HG03571 (cell line): ENCODE measurements around the gene ATG16L2.

ENCODE experiments used
- ATAC-seq: cut with Tn5 transposase; IDR thresholded peaks from one replicate; pipeline ENCODE4 v1.9.1; 2021; ENCODE audit not compliant: unreplicated experiment

The ATG16L2 gene, protein sequence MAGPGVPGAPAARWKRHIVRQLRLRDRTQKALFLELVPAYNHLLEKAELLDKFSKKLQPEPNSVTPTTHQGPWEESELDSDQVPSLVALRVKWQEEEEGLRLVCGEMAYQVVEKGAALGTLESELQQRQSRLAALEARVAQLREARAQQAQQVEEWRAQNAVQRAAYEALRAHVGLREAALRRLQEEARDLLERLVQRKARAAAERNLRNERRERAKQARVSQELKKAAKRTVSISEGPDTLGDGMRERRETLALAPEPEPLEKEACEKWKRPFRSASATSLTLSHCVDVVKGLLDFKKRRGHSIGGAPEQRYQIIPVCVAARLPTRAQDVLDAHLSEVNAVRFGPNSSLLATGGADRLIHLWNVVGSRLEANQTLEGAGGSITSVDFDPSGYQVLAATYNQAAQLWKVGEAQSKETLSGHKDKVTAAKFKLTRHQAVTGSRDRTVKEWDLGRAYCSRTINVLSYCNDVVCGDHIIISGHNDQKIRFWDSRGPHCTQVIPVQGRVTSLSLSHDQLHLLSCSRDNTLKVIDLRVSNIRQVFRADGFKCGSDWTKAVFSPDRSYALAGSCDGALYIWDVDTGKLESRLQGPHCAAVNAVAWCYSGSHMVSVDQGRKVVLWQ

DNA sequence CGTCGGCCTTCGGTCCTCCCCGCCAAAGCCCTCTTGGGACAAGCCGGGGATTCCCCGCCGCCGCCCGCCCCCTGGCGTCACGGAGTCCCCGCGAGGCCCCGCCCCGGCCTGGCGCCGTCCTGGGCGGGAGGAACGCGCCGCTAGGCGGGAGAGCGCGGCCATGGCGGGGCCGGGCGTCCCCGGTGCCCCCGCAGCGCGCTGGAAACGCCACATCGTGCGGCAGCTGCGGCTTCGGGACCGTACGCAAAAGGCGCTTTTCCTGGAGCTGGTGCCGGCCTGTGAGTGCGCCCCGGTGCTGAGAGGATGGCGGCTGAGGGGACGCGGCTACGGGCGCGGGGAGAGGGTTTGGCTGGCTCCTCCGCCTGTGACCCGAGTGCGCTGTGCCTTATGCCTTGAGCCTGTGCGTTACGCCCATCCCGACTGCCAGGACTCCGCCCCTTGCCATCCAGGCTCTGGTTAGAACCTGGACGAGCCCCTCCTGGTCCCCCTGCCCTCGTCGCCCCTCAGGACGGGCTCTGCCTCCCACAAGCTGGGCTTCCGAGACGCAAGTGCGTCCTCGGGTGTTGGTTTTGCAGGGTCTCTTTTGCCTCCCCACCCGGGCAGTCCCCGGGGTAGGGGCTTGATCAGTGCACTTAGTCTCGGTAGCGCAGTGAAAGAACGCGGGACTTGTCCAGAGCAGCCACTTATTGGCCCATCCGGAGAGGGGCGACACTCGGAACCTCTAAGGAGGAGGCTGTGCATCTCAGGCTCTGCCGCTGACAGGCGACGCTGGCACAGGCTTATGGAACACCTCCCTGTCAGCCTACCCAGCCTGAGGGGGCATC is at the start of gene ATG16L2:
TSS of gene ATG16L2 (plus strand) at position 126 of the 824 bp plus-strand sequence. CDS start at position 161, 35 bp downstream.
- peak; percentile 42 for ATAC-seq

DNA sequence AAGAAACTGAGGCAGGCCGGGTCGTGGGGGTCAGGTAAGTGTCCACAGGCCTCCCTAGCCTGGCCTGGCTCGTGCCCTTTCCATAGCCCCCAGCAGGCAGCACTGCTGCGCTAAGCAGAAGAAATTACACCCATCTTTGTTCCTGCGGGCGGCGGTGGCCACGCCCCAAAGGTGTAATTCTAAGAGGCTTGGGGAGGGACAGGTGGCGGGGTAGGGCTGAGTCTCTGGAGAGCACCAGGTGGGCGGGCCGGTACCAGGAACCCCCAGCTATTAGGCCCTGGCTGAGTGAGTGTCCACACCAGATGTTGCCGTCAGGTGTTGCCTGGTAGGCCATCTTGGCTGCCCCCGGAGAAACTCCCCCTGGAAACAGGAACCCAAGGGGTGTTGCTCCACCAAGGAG is 49.7 kb upstream of the ATG16L2 start:
- ATAC-seq = no peak

DNA sequence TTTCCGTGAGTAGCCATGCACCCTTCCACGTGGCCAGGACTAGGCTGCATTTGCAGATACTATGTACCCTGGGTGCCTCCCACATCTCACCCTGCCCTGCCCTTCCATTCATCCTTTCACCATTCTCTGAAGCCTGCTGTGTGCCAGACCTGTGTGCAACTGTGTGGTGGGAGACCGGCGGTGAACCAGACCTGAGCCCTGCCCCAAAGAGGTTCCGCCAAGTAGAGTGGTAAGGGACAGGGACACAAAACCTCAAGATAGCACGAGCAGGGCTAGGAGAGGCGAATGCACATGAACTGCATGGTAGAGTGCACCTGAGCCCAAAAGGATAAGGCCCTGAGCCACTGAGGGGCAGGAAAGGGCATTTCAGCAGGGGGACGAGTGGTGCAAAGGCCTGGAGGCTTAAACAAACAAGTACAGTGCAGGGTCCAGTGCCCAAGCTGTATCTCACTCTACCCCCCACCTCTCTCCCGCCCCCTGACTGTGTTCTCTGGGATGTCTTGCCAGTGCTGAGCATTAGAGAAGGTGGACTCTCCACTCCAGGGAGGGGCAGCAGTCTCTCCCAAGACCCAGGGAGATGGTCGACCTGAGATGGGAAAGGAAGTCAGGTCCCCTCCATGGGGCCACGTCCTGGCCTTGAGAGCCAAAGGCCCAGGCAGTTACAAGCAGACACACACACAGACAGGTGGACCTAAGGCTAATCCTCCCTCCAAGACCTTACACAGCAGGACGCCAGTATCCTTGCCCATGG is 47.9 kb upstream of the ATG16L2 start:
- ATAC-seq = no peak

DNA sequence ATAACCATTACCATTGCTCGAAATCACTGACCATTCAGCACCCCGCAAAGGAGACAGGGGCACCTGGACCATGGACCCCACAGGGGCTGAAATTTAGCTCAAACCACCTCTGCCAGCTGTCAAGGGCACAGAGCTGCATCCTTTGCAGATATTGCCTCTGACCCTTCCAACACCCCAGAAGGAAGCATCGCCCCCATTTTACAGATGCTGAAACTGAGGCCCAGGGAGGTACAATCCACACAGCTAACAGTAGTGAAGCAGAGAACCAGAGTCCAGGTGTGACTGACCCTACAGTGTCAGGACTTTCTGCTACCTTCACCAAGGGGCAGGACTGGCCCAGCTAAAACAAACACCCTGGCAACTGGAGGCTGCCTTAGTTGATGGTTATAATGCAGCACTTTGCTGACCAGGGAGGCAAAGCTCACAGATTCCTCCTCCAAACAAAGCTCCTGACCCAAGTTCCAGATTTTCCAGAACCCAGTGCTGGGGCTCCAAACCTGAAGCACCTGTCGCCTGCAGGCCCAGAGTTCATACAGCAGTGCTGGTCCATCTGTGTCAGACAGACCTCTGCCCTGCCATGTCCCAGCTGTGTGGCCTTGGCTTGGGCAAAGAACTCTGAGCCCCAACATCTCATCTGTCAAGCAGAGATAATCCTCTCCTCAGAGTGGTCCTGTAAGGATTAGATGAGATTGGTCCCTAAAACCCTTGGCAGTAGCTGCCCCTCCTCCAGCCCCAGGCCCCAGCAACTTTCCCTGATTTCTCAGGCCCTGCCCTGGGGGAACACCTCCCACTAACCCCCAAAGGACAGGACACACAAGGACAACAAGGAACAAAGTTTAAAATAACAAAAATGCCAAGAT is 46.8 kb upstream of the ATG16L2 start:
- no peak for ATAC-seq

DNA sequence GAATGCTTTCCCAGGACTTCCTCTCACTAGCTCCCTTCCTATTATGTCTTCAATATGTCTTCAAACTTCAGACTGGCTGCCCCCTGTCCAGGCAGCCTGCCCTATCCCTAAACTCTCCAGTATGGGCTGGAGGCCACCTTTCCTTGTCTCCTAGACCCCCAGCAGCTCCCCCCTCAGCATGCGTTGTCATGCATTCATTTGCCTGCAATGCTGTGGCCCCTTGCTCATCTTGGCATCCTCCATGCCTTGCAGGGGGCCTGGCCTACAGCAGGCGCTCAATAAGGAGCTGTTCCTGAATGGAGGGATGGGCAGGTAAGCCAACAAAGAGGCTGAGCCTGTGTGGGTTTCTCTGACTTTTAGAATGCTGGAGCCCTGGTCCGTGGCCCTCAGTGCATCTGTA is 45.6 kb upstream of the ATG16L2 start:
- ATAC-seq = no peak

DNA sequence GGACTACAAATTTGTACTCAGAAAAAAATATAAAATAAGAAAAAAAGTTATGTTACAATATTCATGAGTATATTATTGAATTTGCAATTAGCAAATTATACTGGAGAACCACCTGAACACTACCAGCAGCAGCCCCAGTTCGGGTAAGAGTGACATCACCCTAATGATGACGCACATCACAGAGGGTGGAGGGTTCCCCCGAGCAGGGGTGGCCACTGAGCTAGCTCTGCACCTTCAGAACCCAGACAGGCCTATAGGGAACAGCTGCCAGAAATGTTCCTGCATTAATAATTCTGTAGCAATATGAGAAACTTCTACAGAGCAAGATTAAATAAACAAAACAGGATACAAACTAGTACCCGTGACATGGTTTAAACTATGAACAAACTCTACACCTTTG is 44.5 kb upstream of the ATG16L2 start:
- no peak for ATAC-seq

DNA sequence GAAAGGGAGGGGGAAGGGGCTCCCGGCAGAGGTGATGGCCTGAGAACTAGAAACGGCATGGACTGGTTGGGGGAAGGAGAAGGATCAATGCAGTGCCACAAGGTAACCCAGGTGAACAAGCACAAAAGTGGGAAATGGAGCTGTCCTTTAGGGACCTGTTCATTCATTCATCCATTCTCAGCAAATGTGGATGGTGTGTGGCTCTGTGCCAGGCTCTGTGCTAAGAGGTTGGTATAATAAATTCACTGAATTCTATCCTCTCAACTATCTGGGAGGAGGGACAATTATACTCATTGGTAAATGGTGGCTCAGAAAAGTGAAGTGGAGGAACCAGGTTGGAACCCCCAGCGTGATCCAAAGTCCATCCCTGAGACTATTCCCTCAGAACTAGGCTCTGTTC is 43.4 kb upstream of the ATG16L2 start:
- ATAC-seq = no peak

DNA sequence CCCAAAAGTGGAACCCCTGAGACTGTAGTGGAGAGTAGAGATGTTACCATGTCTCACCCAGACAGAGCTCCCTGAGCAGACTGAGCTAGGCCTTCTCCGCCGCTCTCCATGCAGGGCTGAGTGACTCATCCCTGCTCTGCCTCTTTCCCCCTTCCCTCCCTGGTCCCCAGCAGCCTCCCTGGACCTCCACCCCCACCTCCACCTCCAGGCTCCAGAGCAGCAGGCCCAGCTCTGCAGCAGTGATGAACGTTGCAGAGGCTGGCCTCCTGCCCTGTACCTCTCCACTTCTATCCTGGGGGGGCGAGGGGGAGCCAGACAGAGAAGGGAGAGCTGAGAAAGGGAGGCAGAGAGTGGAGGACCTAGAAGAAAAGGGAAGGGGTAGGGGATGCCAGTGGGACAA is 42.7 kb upstream of the ATG16L2 start:
- ATAC-seq = no peak

DNA sequence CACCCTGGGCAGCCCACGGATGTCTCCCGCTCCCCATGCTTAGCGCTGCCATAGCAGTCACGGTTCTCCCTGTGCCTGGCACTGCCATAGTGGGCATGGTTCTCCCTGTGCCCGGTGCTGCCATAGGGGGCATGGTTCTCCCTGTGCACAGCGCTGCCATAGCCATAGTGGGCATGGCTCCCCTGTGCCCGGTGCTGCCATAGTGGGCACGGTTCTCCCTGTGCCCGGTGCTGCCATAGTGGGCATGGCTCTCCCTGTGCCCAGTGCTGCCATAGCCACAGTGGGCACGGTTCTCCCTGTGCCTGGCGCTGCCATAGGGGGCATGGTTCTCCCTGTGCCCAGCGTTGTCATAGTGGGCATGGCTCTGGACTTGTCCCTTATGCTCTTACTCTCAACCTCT is 42.2 kb upstream of the ATG16L2 start:
- ATAC-seq = no peak

DNA sequence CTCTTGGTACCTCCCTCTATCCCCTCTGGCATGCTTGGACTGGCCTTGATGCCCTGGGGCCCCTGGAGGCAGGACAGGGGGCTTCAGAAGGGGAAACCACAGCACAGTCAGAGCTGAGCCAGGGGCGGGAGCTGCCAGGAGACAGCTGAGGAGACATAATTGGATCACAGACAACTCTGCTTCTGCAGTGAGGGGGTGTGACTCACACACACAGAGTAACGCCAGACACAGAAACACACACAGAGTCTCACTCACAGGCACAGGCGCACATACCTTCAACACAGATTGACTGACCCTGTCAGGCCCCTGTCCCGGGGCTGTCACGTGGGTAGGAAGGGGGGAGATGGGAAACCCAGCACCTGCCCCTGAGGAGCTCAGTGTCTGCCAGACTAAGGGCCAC is 40.9 kb upstream of the ATG16L2 start:
- no peak for ATAC-seq

DNA sequence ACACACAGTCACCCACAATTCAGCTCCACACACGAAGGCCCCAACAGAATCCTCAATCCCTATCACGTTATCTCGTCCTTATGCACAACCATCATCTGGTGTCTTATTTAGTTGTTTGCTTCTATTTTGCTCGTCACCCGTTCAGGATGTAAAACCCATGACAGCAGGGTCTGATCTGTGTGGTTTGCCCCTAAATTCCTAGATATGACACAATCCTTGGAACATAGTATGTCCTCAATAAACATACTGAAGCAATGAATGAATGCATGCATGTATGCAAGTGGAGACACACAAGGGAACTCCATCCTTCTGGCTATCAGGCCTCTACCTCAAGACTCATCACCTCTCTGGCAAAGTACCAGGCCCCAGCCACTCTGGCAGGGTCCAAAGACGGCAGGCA is 40.5 kb upstream of the ATG16L2 start:
- ATAC-seq = no peak

DNA sequence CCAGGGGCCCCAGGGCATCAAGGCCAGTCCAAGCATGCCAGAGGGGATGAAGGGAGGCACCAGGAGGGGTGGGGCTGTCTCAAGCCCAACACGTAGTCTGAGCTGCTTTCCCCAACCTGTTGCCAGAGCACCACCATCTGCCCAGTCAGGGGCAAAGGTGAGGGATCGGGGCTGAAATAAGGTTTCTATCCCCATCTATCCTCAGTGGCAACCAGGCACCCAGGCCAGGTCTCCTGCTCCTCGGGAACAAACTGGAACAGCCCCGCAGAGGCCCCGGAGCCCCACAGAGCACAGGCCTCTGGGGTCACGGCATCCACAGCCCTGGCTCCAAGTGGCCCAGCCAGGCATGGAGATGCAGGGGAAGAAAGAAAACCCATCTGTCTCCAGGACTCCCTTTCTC is 39.7 kb upstream of the ATG16L2 start:
- ATAC-seq = no peak

DNA sequence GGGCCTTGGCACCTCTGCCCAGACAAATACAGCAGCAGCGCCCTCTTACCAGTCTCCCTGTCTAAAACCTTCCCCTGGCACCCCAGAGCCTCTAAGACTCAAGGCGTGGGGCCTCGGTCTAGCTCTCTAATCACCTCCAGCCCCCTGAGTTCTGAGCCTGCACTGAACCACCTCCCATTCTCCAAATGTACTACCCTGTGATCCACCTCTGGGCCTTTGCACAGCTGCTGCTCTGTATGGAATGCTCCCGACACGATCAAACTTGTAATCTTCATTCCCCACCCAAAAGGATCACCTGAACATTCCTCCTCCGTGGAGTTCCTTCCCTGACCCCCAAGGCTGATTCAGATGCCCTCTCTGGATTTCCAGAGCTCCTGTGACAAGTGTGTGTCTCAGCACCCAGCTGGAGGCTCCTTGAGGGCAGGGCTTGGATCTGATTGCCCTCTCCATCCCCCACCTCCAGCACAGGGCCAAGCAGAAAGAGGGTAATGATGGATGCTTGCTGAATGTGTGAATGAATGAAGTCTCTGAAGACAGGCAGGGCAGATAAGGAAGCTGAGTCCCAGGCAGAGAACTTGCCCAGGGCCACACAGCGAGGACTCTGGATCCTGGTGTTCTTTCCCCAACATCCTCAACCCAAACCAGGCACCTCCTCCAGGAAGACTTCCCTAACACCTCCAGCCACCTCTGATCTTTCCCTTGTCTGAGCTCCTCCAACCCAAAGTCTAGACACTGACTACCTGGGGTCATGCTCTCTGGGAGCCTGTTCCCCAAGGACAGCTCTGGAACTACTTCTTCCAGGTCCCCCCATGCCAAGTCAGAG is 38.7 kb upstream of the ATG16L2 start:
- no peak for ATAC-seq

DNA sequence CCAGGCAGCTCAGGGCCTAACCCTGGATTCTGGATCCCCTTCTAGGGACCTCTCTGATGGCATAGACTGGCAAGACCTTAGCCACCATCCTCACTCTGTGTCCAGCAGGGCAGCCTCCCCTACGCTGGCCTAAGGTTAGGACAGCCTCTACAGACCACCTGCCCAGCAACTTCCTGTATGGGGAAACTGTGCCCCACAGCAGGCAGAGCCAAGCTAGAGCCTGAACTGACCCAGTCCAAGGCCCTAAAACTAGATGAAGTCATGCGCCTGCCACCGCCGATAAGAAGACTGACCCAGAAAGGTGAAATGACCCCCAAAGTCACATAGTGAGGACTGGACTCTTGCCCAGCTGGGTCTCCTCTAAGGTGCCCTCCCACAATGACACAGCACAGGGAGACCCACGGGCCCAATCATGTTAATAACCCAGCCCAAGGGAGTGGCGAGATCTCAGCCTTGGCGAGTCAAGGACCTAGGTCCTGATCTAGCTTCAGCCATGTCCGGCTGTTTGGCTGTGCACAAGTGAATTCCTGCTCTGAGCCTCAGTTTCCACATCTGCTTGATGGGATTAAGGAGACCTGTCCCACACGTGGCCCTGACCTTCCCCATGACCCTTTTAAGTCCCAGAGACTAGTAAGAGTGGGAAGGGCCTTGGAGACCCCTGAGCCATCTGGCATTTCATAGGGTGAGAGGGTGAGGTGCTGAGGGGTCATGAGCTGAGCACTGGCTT is 37.9 kb upstream of the ATG16L2 start:
- no peak for ATAC-seq

DNA sequence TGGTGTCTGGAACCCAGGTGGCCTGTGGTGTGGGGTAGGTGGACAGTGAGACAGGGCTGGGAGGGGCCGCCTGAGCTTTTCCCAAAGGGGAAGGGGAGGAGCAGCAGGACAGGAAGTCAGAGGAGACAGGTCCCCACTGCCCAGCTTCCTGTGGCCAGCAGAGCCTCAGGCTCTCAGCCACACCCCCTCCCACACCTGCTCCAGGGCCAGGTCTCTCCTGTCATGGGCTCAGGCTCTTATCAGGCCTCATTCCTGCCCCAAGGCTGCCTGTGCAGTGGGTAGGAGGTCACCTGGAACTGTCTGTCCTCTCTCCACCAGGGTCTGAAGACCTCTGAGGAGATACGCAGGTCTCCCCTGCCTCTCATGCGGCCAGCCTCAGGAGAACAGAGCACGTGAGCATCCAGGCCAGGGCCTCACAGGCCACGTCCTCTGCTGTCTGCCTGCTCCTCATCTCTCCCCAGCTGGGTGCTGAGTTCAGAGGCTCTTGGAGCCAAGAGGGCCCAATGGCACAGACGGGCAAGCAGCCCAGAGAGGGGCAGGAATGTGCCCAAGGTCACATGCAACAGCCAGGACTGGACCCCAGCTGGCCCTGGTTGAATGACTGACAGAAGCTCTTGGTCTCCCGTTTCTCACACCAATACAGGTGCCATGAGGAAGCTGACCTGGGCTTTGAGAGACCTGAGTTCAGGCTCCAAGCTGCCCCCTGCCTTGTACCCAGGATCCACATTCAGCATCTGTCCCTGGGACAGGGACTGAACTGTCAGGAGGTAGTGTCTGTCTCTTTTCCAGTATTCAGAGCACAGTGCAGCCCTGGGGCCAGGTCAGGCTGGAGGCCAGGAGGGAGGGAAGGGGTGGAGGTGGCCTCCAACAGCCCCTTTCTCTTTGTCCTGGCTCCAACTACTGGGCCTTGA is 37.1 kb upstream of the ATG16L2 start:
- no peak for ATAC-seq

DNA sequence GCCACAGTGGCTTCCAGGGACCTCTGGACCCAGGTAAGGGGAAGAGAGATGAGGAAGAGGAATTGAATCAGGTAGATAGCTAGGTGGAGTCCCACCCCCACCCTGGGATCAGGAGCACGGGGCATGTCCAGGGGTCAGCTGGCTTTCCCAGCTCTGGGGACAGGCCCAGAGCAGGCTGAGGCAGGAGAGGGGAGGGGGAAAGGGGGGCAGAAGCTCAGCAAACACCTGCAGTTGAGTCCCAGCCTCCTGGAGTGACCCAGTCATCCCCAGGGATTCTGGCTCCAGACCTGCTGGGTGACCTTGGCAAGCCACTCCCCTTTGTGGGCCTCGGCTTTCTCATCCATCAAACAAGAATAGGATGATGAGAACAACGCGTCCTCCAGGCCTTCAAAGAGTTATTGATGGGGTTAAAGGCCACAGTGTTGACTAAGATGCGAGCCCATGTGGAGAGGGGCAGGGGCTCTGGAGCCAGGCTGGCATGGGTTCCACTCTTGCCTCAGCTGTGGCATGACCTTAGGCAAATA is 36.4 kb upstream of the ATG16L2 start:
- no peak for ATAC-seq
